ENCODE measurements around the gene TSEN2.

DNA sequence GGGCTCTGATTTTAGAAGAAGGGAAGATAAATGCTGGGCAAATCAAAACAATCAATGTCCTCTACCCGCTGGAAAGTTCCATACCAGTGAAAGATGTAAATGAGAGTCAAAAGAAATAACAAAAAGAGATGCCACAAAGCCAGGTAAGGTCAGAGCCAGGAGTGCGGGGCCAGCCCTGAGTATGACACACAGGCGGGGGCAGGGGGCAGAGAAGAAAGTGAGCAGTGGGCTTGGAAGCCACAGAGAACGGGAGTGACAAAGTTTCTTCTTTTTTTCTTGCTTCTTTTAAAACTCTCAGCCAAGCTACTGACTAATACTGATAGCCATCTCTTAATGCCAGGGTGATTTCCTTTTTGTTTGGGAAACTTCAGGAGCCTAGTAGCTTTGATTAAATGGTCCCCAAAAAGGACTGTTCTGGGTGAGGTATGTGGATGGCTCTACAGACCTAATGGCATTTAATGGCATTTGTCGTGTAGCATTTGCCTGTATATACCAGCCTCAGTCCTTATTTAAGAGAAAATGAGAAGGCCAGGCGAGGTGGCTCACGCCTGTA is 23.1 kb upstream of the TSEN2 start:
- TF ChIP-seq JUNB (IDR thresholded peaks at IDR 0.05) (no peak), POLR2AphosphoS2 (conservative IDR thresholded peaks at IDR 0.05; ENCODE audit: low read length) (no peak), KDM1A (IDR thresholded peaks at IDR 0.05; ENCODE audit: low read depth) (no peak), ELK1 (IDR thresholded peaks at IDR 0.05; ENCODE audit: low read depth, low read length) (no peak), POLR2A (IDR thresholded peaks at IDR 0.05; ENCODE audit: low read length) (no peak), MYC (IDR thresholded peaks at IDR 0.05; ENCODE audit: borderline replicate concordance, low read length) (no peak), EP300 (IDR thresholded peaks at IDR 0.05) (no peak), MAX (IDR thresholded peaks at IDR 0.05) (no peak)
- TF ChIP-seq, protein P1, sequence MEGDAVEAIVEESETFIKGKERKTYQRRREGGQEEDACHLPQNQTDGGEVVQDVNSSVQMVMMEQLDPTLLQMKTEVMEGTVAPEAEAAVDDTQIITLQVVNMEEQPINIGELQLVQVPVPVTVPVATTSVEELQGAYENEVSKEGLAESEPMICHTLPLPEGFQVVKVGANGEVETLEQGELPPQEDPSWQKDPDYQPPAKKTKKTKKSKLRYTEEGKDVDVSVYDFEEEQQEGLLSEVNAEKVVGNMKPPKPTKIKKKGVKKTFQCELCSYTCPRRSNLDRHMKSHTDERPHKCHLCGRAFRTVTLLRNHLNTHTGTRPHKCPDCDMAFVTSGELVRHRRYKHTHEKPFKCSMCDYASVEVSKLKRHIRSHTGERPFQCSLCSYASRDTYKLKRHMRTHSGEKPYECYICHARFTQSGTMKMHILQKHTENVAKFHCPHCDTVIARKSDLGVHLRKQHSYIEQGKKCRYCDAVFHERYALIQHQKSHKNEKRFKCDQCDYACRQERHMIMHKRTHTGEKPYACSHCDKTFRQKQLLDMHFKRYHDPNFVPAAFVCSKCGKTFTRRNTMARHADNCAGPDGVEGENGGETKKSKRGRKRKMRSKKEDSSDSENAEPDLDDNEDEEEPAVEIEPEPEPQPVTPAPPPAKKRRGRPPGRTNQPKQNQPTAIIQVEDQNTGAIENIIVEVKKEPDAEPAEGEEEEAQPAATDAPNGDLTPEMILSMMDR (IDR thresholded peaks at IDR 0.05): no peak
- TF ChIP-seq, protein P2, sequence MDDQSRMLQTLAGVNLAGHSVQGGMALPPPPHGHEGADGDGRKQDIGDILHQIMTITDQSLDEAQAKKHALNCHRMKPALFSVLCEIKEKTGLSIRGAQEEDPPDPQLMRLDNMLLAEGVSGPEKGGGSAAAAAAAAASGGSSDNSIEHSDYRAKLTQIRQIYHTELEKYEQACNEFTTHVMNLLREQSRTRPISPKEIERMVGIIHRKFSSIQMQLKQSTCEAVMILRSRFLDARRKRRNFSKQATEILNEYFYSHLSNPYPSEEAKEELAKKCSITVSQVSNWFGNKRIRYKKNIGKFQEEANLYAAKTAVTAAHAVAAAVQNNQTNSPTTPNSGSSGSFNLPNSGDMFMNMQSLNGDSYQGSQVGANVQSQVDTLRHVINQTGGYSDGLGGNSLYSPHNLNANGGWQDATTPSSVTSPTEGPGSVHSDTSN (IDR thresholded peaks at IDR 0.05): no peak
